Measurements from ENCODE around the gene TARBP1. TPM values are rescaled to one million over a fixed set of nuclear protein-coding genes. Genes with fewer than 3 reads are reported as not detected.

TARBP1 gene
- total and polyA plus RNA-seq, 2 of the 8 experiments (the other 6 are each of a cell fraction or from before 2014, with no cell fraction given), result 21.9 to 32.3 TPM

- Histone ChIP-seq H3K9ac (replicated peaks in 1 of 4; ENCODE audit: extremely low read depth in 1 of 4, low read depth in 3 of 4, low read length in 3 of 4) (no peak overlapping the region), H3K27me3 (replicated peaks in 1 of 4; ENCODE audit: control insufficient read depth in 3 of 4, extremely low read depth in 1 of 4, insufficient read depth in 3 of 4, low read length in 3 of 4) (no peaks in the 10 kb centered on the region), H3K23me2 (ENCODE audit: low read depth, low read length) (no peaks in the 10 kb centered on the region; the same call in 1 of the 2 replicates), H2BK5ac (ENCODE audit: low read depth, low read length) (no peak overlapping the region), H2AK5ac (ENCODE audit: low read depth, low read length) (no peak overlapping the region), H2BK20ac (ENCODE audit: low read length) (no peak overlapping the region), H3K4me1 (replicated peaks in 1 of 4; ENCODE audit: control insufficient read depth in 3 of 4, insufficient read depth in 4 of 4, low read length in 3 of 4) (peaks cover 0 to 11% (median 2%) of the 10 kb centered on the region in 4 experiments; a peak in 4 of 7 replicates), H2AFZ (ENCODE audit: low read length) (peak overlapping the region; percentile 96), H2BK15ac (ENCODE audit: low read length) (no peak overlapping the region), H3K4me2 (ENCODE audit: insufficient read depth in 1 of 2, low read depth in 2 of 2, low read length in 2 of 2) (no peak overlapping the region; a peak in 1 of 4 replicates), H3K4me3 (ENCODE audit: extremely low read depth in 1 of 4, insufficient read depth in 2 of 4, low read depth in 3 of 4, low read length in 4 of 4) (no peak overlapping the region), H3K56ac (replicated peaks; ENCODE audit: insufficient read length, low read depth, low read length) (no peak overlapping the region), H3K4ac (replicated peaks; ENCODE audit: insufficient read length, low read depth, low read length) (no peak overlapping the region), H4K20me1 (replicated peaks in 1 of 2; ENCODE audit: control insufficient read depth in 1 of 2, insufficient read depth in 2 of 2, low read length in 2 of 2) (no peaks in the 10 kb centered on the region), H3K18ac (ENCODE audit: extremely low read depth, low read length) (no peak overlapping the region), H3K27ac (ENCODE audit: low read depth, low read length) (peak overlapping the region; percentile 75), H4K8ac (ENCODE audit: extremely low read depth, insufficient read depth, low read length) (no peak overlapping the region), H3K79me1 (ENCODE audit: low read depth, low read length) (no peaks in the 10 kb centered on the region), H3K36me3 (ENCODE audit: control insufficient read depth in 2 of 4, insufficient read depth in 4 of 4, low read length in 3 of 4) (no peaks in the 10 kb centered on the region), H4K91ac (replicated peaks; ENCODE audit: insufficient read length, low read length) (no peak overlapping the region), H4K5ac (ENCODE audit: insufficient read length, low read depth, low read length) (no peak overlapping the region), H3K14ac (ENCODE audit: insufficient read length) (no peak overlapping the region), H3K23ac (ENCODE audit: insufficient read length) (no peak overlapping the region), H2BK120ac (replicated peaks; ENCODE audit: low read depth, low read length) (no peak overlapping the region), H3K9me3 (ENCODE audit: insufficient read depth in 2 of 2, low read depth in 1 of 2, low read length in 1 of 2) (no peaks in the 10 kb centered on the region), H2BK12ac (ENCODE audit: low read depth, low read length) (no peak overlapping the region), H3K79me2 (ENCODE audit: control insufficient read depth in 1 of 2, insufficient read depth in 2 of 2, low read length in 2 of 2) (no peaks in the 10 kb centered on the region)
- 70% methylated on average over 2 of the region's 2 CpGs; no CpG with 5 or more reads in 1 of the 2 experiments for WGBS, 2 experiments (ENCODE audit: extremely low coverage in 1 of 2, insufficient coverage in 1 of 2, insufficient read length in 1 of 2, insufficient replicate concordance in 2 of 2, low coverage in 1 of 2, low lambda C conversion rate in 2 of 2, missing lambda C conversion rate in 1 of 2)
- POLR2A ChIA-PET (ENCODE audit: partially characterized antibody), result no interaction called here
- FAIRE-seq, result no peak
- CTCF ChIA-PET (ENCODE audit: partially characterized antibody), result interaction anchor here (1.2 to 1.6 kb wide), 3 partner anchors 16 to 91 kb away, joined by 3 to 5 read pairs (median 3); no protein-coding TSS in a partner anchor
- no peak for DNase-seq (ENCODE audit: low read depth in 1 of 2, low spot score in 2 of 2)
- TF ChIP-seq JUND (IDR thresholded peaks at IDR 0.05; ENCODE audit: low read length), result 0 out of 2 replicates have a peak, but pooled peaks have one; percentile 34
- TF ChIP-seq NANOG (IDR thresholded peaks at IDR 0.05; ENCODE audit: insufficient read depth, low read depth, low read length, poor library complexity, severe bottlenecking), result no peak
Observed at GRCh38 chr1:234515411-234515810, 36.4 kb upstream of the TARBP1 start.
